CD4-positive, alpha-beta T cell treated with Interleukin-21 for 1 hour (primary cell): ENCODE measurements around the gene CEP83.

Source experiments
- DNase-seq: peaks from one replicate; pipeline ENCODE4 v3.0.0-alpha.2; 2020

The CEP83 gene

GRCh38 chr12:94266796-94267536 is 192.7 kb downstream of the CEP83 start:
- no peak for DNase-seq

- DNase-seq = no peak
Observed at GRCh38 chr12:94265966-94266745, 193.5 kb downstream of the CEP83 start.

DNA sequence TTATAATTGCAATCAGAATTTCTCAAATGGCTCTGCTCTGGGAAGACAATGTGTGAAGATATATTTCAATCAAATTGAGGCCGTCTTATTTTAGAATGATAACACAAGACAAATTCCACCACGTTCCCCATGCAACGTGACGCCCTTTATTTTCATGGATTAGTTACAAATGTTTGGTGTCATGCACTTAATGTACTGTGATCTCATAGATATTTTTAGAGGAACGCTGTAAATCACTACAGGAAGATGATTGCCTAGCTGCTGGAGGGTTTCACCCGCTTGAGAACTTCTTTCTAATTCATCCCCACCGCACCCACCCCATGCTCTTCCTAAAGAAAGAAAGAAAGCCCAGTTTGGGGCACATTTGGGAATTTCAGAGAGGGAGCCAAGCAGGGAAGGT is 194.1 kb downstream of the CEP83 start:
- no peak for DNase-seq

- no peak for DNase-seq
Observed at GRCh38 chr12:94264736-94265485, 194.8 kb downstream of the CEP83 start.

- DNase-seq = no peak
Observed at GRCh38 chr12:94263905-94264561, 195.6 kb downstream of the CEP83 start.

GRCh38 chr12:94263011-94263811 is 196.5 kb downstream of the CEP83 start:
- peak; percentile 74 for DNase-seq

GRCh38 chr12:94262228-94263010 is 197.2 kb downstream of the CEP83 start:
- DNase-seq = peak; percentile 79

- no peak for DNase-seq
Observed at GRCh38 chr12:94261786-94262185, 197.9 kb downstream of the CEP83 start.

DNA sequence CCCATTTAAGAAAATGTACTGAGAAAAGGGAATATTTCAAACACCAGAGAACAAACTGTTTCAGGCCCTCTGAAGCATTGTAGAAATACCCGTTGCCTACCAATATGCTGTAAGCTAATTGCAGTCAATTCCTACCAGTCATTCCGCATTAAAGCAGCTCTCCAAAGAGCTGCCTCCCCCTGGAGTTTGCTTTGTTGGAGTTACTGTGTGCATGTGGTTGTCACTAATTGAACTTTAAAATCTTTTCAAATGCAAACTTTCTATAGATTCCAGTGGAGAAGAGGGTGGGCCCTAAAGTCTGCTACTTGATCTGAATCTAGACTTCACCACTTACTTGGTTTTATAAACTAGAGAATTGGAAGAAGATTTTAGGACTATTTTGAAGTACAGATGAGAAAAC is 198.5 kb downstream of the CEP83 start:
- DNase-seq = no peak

DNA sequence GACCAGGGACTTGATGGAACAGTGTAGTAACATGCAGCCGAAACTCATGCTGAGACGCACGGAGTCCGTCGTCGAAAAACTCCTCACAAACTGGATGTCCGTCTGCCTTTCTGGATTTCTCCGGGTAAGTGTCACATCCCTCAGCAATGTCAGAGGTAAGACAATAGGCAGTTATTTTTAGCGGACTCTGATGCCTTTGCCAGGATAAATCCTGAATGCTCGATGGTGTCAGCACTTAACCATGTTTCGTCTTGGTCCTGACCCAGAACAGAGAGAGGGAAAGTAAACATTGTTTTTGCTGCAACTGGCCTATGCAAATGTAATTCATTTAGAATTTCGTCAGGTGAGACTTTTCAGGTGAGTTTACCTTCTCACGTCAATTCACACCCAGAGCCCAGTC is 198.9 kb downstream of the CEP83 start:
- DNase-seq = no peak

- no peak for DNase-seq
Observed at GRCh38 chr12:94260017-94260416, 199.7 kb downstream of the CEP83 start.

DNA sequence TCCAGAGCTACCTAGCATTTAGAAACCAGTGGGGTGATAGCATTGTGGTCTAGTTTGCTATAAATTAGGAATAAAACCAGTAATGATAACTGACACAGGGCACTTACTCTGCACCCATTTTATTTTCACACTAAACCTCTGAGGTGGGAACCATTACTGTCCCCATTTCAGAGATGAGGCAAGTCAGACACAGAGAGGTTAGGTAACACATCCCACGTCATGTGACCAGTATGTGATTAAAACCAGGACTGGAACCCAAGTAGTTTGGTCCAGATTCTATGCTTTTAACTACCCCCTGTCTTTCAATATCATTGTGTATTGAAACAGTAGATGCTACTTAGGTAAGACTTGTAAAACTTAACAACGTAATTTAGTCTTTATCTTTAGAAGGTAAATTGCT is 201.1 kb downstream of the CEP83 start:
- DNase-seq = no peak
